ENCODE results near the gene SYT1.
"Not testable (repeated sequence)": the region's sequence is repeated elsewhere in the genome, so short reads cannot be mapped to it uniquely, and the experiment has no call there.

Gene SYT1

DNA sequence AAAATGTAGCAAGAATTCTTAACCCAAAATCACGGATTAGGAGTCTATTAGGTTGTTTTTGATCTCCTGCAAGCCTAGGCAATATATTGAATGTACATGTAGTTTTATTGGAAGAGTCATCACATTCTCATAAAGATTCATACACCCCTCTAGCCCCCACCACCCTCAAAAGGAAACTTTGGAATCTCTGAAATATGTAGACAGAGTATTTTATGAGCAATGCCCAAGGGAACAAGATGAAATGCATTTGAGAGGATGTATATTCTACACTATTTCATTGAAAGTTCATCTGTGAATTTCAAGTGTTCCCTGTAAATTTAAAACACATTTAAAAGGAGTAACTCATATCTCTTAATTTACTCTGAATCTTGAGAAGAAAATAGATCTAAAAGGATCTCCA, 103.7 kb downstream of the SYT1 start:
- no peak for DNase-seq (ENCODE audit: low spot score)

DNA sequence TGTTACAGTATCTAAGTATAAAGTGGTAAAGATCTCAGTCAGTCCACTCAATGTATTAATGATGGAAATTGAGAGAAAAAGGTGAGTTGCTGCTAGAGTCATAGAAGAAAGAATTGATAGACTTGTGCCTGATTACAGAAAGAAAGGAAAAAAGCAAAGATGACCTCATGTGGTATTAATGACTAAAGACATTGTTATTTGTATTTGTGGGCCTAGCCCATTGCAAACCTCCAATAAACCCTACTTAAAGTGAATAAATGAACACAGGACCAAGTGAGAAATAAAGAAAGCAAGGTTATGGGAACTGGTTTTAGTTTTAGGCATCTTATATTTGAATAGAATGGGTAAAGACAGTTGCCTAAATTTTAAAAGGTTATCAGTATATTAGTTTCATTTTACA, 105.5 kb downstream of the SYT1 start:
- no peak for DNase-seq (ENCODE audit: low spot score)

DNA sequence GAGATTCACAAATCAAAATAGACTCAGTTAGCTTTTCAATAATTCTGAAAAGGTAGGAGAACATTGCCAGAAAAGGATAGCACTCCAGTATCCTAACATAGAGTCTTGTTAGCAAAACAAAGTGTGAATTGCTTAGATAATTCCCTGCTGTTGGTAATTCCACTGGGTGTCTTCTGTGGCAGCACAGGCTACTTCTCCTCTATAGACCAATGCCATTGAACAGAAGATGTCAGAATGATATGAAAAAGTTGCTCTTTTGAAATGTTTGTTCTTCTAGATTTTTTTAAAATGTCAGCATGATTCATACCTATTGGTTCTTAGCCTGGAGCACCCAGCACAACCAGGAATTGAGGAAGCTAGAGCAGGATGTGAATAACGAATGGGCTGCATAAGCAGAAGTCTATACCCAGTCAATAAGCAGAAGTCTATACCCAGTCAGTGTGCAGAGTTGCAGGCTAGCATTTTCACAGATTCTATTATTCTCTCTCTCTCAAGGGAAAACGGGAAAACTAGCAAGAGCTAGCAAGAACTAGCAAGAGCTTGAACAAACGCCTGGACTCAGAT, 112.8 kb downstream of the SYT1 start:
- no peak for DNase-seq (ENCODE audit: low spot score)

DNA sequence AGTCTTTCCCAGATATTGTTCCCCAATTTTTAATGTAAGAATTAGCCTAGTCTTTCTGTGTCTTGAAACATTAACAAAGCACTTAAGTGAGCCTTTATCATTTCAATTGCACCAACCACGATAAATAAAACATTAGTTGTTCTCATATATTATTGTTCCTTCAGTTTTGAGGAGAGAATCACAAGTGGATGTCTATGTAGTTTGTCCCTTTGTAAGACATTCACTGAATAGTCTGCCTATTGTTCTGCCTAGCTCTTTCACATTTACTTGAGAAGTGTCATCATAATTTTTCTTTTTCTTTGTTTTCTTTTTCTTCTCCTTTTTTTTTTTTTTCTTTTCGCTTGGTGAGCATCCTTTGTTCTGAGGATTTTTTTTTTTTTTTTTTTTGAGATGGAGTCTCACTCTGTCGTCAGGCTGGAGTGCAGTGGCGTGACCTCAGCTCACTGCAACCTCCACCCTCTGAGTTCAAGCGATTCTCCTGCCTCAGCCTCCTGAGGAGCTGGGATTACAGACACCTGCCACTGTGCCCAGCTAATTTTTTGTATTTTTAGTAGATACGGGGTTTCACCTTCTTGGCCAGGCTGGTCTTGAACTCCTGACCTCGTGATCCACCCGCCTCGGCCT, 129.7 kb downstream of the SYT1 start:
- DNase-seq (ENCODE audit: low spot score), result no peak

DNA sequence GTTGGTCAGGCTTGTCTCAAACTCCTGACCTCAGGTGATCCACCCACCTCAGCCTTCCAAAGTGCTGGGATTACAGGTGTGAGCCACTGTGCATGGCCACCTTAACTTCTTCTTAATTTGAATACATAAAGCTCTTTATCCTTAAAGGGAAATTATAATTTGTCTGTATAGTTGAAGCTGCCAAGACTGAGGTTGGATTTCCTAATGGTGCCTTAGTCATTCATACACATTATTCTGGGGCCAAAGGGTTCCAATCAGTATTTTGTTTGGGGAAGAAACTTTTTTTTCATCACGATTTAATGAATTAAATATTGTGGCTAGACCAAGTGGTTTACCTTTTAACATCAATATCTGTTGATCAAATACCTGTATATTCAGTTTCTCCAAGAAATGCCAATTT, 135.9 kb downstream of the SYT1 start:
- no peak for DNase-seq (ENCODE audit: low spot score)

DNA sequence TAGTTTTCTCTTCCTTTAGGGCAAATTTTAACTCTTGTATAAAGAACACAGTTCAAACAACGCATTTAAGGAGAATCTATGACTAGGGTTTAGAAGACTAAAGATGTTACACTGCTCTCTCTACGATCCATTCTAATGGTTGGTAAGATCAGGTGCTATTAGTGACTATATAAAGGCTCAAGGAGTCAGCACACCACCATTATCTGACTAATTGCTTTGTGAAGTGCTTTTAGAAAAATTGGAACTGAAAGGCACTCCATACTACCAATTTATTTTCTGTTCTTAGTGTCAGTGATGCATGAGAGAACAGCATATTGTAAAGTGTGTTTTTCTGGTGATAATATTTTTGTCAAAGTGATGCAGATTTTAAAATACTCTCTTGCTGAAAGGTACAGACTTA, 136.8 kb downstream of the SYT1 start:
- DNase-seq (ENCODE audit: low spot score), result no peak

DNA sequence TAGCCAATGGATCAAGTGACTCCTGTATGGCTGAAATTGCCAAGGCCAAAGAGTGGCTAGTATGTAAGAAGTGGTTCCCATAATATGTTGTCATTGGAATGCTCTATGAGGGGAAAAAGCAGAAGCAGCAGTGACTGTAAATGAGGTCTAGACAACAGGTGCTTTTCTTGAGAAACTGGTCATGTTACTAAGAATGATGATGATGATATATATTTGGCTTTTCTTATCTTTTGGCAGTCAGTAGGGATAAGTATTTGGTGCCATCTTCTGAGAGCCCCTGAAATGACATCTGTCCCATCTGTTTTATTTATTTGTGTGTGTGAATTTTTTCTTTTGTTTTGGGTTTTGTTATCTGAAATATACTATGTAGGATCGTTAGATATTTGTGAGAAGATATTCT, 141.7 kb downstream of the SYT1 start:
- DNase-seq (ENCODE audit: low spot score), result no peak

DNA sequence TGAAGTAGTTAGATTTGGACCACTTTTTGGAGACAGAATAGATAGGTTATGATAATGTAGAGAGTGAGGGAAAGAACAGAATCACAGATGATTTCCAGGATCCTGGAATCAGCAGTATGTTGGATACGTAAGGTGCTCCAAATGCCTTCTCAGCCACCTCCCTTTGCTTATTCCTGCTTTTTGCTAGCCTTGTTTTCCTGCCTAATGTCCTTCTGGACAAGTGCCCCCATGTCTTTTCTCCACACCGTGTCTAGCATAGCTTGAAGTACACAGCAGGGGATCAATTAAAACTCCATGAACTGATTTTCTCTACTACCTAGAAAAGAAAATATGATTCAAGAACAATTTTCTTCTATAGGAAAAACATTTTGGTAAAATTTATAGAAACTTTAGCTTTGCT, 144.0 kb downstream of the SYT1 start:
- DNase-seq (ENCODE audit: low spot score), result no peak

DNA sequence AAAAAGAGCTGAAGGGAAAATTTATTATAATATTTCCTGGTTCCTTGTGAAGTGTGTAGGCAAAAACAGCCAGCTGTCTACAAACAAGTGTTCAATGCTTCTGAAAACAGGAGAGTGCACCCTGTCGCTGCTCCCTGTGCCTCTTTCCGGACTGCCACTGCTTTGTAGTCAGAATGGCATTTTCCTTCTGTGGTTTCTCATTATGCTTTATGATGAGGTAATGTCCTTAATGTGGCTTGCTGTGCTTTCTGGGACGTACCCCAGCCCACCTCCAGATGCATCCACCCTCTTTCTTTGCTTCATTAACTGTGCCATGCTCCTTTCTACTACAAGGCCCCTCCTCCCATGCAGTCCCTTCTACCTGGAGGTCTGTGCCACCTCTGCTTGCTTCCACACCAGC, 148.1 kb downstream of the SYT1 start:
- no peak for DNase-seq (ENCODE audit: low spot score)

DNA sequence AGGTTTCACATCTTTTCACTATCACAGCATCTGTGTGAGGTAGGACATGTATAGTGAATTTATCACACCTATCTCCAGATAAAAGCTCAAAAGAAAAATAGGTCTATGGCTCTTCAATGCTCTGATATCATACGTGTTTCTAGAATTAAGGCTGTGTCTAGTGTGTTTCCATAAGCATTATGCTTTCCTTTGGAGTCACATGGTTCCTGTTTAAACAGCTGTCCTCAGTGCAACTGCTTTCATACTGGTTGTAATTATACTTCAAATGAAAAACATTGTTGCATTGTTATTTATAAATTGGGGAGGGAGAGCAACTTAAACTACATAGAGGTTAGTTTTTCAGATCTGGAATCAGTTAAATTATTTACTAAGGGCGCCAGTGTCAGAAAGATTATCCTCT, 151.6 kb downstream of the SYT1 start:
- no peak for DNase-seq (ENCODE audit: low spot score)

DNA sequence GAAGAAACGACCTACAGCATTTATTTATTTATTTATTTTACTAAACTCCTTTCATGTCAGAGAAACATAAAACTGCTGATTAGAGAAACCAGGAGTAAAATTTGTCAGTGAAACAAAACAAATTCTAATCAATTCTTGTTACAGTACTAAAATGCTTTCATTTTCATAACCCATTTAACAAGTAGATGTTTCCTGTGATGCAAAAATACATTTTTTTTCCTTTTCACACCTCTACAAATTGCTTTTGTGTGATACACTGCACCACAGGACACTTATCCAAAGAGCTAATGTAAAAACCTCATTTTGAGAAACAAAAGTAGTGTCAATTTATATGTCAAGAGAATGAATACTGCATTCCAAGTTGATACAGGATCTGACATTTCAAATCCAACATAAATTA, 155.1 kb downstream of the SYT1 start:
- no peak for DNase-seq (ENCODE audit: low spot score)

DNA sequence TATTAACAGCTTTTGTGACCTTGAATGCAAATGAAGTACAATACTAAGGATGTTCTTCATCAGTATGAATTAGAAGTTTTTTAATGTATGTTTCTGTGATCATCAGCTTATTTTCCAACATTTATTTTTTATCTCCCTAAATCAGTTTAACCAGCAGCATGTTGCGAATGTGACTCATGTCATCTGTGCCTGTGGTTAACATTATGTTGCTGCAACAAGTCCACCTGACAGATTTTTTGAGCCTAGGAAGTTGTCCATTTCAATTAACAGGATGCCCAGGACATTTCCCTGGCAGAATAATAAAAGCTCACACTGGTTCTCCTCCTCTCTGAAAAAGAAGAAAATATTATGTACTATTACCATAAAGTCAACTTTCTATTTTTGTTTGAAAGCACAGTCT, 155.5 kb downstream of the SYT1 start:
- DNase-seq (ENCODE audit: low spot score), result no peak

DNA sequence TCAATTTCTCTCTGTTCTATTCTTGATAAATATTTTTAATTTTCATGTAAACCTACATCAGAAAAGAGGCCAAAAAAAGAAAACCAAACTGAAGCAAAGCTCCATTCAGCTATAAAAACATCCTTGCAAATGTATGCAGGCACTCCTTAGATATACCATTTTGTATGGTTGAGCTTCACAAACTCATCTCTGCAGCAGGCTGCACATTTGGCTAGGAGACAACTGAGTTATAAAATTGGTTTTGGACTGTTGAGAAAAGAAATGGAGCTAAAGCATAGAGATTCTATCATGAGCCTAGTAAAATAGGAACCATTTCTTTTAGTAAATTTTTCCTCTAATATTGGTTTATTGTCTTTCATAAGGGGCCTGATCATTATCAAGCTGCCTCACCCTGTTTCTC, 156.4 kb downstream of the SYT1 start:
- DNase-seq (ENCODE audit: low spot score), result no peak

DNA sequence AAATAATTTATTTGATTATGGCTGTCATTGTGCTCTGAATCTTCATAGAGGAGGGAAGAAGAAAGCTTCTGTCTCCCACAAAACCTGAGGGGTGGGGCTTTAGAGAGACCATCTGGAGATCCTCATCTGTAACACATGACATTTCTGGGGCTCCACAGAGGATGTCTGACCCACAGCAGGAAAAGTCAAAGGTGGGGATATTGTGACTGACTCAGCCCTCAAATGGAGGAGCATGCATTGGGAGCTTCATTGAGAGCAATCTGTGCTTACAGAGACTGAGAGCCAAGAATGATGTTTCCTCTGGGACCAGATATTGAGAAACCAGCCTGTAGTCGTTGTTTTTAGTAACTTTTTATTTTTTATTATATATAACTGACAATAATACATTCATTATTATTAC, 158.7 kb downstream of the SYT1 start:
- DNase-seq (ENCODE audit: low spot score), result no peak

DNA sequence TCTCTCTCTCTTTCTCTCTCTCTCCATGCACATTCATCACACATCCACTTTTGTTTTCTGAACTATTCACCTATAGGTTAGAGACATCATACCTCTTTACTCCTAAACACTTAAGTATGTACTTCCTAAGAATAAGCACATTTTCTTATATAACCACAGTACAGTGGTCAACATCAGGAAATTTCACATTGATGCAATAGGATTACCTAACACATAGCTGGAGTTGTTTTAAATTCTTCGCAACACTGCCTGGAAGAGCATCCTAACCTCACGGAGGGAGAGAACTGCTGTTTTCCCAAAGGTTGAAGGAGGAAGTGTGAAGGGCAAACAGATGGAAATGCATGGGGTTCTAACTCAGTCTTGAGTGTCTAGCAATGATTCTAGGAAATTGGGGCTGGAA, 159.2 kb downstream of the SYT1 start:
- DNase-seq (ENCODE audit: low spot score), result no peak

DNA sequence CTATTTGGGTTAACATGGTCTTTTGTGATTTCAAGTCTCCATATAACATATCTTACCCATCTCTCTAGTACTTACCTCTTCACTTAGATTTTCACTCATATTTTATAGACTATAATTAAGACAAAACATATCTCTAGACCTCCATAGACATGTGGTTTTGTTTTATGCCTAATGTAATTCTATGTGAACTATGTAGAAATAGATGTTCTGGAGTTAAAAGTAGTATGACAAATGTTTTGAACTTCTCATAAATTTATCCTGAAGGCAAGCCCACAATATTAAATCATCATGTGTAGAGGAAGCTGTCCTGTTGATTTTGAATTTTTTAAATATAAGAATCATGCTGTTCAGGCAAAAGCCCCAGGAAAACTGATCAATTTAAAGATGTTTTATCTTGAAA, 169.2 kb downstream of the SYT1 start:
- DNase-seq (ENCODE audit: low spot score), result no peak

DNA sequence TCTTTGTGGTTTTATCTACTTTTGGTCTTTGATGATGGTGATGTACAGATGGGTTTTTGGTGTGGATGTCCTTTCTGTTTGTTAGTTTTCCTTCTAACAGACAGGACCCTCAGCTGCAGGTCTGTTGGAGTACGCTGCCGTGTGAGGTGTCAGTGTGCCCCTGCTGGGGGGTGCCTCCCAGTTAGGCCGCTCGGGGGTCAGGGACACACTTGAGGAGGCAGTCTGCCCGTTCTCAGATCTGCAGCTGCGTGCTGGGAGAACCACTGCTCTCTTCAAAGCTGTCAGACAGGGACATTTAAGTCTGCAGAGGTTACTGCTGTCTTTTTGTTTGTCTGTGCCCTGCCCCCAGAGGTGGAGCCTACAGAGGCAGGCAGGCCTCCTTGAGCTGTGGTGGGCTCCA, 180.2 kb downstream of the SYT1 start:
- not testable (repeated sequence) for DNase-seq (ENCODE audit: low spot score)

DNA sequence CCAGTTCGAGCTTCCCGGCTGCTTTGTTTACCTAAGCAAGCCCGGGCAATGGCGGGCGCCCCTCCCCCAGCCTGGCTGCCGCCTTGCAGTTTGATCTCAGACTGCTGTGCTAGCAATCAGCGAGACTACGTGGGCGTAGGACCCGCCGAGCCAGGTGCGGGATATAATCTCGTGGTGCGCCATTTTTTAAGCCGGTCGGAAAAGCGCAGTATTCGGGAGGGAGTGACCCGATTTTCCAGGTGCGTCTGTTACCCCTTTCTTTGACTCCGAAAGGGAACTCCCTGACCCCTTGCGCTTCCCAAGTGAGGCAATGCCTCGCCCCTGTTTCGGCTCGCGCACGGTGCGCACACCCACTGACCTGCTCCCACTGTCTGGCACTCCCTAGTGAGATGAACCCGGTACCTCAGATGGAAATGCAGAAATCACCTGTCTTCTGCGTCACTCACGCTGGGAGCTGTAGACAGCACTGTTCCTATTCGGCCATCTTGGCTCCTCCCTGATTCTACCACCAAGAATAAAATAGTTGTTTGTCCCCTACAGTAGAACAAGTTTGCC, 180.7 kb downstream of the SYT1 start:
- DNase-seq (ENCODE audit: low spot score), result not testable (repeated sequence)

DNA sequence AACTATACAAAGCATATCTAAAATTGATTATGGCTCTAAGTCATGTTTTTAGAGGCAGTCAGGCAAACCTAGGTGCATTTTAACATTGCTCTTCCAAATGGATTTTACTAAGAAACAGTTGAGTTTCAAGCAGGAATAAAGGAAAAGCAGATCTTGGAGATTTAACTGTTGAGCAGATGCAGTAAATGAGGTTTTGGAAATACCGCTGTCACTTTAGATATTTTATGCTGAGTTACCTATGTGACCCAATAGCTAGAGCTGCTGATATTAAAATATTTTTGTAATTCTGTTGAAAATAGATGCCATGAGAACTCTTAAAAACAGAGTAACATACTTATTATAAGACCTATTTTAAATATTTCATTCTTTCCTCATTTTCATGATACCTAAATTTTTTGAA, 181.4 kb downstream of the SYT1 start:
- DNase-seq (ENCODE audit: low spot score), result no peak

DNA sequence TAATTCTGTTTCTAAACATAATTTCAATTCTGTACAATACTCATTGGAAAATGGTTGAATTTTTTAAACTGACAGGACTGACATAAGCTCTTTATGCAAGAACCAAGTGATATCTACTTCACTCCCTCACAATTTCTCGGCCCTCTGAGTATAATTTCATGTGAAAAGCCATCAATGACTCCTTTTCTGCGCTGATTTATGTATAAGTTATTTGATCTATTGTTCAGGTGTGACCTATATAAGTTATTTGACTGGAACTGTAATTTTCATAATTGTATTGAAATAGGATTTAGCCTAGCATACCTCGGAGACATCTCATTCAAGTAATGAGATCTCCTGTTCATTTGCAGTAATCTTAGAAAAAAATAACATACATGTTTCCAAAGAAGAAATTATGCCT, 184.4 kb downstream of the SYT1 start:
- DNase-seq (ENCODE audit: low spot score), result no peak

DNA sequence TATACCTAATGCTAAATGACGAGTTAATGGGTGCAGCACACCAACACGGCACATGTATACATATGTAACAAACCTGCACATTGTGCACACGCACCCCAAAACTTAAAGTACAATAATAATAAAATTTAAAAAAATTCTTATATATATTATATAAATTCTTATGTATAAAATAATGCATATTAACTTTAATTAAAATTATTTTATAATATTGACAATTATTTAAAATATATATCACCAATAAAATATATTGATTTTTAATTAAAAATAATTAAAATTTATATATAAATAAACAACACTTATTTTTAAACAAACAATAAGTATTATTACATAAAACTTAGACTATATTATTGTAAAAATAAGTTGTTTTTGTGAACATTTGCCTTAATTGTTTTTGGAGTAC, 188.8 kb downstream of the SYT1 start:
- no peak for DNase-seq (ENCODE audit: low spot score)

DNA sequence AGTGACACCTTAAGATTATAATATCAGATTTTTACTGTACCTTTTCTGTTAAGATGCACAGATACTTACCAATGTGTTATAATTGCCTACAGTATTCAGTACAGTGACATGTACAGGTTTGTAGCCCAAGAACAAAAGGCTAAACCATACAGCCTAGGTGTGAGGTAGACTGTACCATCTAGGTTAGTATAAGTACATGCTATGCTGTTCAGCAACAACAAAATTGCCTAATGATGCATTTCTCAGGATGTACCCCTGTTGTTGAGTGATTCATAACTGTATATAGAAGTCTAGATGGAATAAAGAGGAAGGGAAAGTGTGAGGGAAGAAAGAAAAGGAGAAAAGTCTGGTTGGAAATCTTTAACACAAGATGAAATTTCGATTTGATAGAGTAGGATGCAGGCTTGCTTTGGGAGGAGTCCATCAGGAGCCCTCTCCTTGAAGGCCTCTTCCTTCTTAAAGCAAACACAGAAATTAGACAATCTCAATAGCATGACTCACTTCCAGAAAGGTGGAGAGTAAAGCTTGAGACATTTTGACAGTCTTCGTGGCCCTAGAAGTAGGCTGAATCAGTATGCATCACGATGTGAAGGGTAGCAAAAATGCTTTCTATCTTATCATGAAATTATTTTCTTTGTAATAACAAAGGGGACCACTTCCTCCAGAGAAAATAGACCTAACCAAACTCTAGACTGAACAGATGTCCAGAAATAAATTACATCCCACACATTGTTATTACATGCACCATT, 191.5 kb downstream of the SYT1 start:
- DNase-seq (ENCODE audit: low spot score), result no peak

DNA sequence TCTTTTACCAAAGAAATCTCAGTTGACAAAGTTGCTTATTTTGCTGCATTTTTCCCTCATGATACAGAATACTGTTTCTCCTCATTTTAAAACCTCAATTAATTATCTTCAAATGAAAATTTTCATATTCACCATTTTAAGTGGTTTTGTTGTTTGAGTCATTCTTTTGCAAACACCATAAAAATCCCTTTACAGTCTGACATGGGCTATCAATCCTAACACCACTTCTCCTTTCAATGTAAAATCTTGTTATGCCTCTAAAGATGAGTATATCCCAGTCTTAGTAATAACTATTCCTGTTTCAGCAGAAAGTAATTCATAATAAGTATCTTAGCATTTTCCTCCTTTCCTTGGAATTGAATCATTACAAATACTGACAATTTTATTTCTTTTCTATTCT, 192.2 kb downstream of the SYT1 start:
- DNase-seq (ENCODE audit: low spot score), result no peak

DNA sequence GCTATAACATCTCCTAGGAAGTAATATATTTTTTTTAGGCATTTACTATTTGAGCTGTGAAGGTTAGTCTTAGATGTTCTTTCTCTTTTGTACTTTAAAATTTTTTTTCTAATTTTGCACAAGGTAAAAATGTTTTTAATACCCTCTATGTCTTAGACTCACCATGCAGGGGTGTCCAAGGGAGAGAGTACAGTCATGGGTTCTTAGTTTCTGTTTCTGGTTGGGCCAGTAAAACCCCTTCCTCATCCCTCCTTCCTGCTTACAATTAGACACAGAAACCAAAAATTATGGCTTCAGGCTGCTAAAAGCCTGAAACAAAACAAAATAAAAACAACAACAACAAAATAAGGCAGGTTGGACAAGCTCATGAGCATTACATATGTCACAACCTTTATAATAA, 193.0 kb downstream of the SYT1 start:
- DNase-seq (ENCODE audit: low spot score), result no peak
